ENCODE results near the gene GALK2.
"Not testable (repeated sequence)": the region's sequence is repeated elsewhere in the genome, so short reads cannot be mapped to it uniquely, and the experiment has no call there.

GALK2 gene

GRCh38 chr15:49200347-49200746 is 30.3 kb downstream of the GALK2 start:
- H3K4me3 ChIP-seq (ENCODE audit: low read depth, low read length) = no peak overlapping the region
- no peak for DNase-seq (ENCODE audit: low read depth)

- DNase-seq (ENCODE audit: low read depth) = not testable (repeated sequence)
These were observed 38.1 kb downstream of the GALK2 start for GRCh38 chr15:49208102-49208501.

GRCh38 chr15:49212897-49213296 is 42.9 kb downstream of the GALK2 start:
- no peak overlapping the region for H3K4me3 ChIP-seq (ENCODE audit: low read depth, low read length)
- DNase-seq (ENCODE audit: low read depth) = no peak

More at GRCh38 chr15:49208102-49208501, 38.1 kb downstream of the GALK2 start:
- H3K4me3 ChIP-seq (ENCODE audit: low read depth, low read length) = not testable (repeated sequence)

GRCh38 chr15:49215768-49216739 is 46.0 kb downstream of the GALK2 start:
- DNase-seq (ENCODE audit: low read depth) = no peak
- no peak overlapping the region for H3K4me3 ChIP-seq (ENCODE audit: low read depth, low read length)

GRCh38 chr15:49223536-49224274 is 53.7 kb downstream of the GALK2 start:
- H3K4me3 ChIP-seq (ENCODE audit: low read depth, low read length) = no peak overlapping the region
- no peak for DNase-seq (ENCODE audit: low read depth)

GRCh38 chr15:49225572-49226281 is 55.7 kb downstream of the GALK2 start:
- H3K4me3 ChIP-seq (ENCODE audit: low read depth, low read length) = no peak overlapping the region
- DNase-seq (ENCODE audit: low read depth) = no peak

- H3K4me3 ChIP-seq (ENCODE audit: low read depth, low read length) = no peak overlapping the region
- no peak for DNase-seq (ENCODE audit: low read depth)
These were observed 57.6 kb downstream of the GALK2 start for GRCh38 chr15:49227602-49228001.

- no peak for DNase-seq (ENCODE audit: low read depth)
- H3K4me3 ChIP-seq (ENCODE audit: low read depth, low read length) = no peak overlapping the region
These were observed 59.9 kb downstream of the GALK2 start for GRCh38 chr15:49229922-49230321.

GRCh38 chr15:49232236-49232806 is 62.3 kb downstream of the GALK2 start:
- DNase-seq (ENCODE audit: low read depth) = no peak
- H3K4me3 ChIP-seq (ENCODE audit: low read depth, low read length) = no peak overlapping the region

GRCh38 chr15:49235446-49236124 is 65.5 kb downstream of the GALK2 start:
- DNase-seq (ENCODE audit: low read depth) = peak; percentile 76
- no peak overlapping the region for H3K4me3 ChIP-seq (ENCODE audit: low read depth, low read length)

GRCh38 chr15:49236869-49237268 is 66.8 kb downstream of the GALK2 start:
- H3K4me3 ChIP-seq (ENCODE audit: low read depth, low read length) = no peak overlapping the region
- DNase-seq (ENCODE audit: low read depth) = no peak

- peak; percentile 78 for DNase-seq (ENCODE audit: low read depth)
These were observed 68.3 kb downstream of the GALK2 start for GRCh38 chr15:49238342-49238741.

GRCh38 chr15:49239105-49239504 is 69.1 kb downstream of the GALK2 start:
- DNase-seq (ENCODE audit: low read depth) = no peak
- no peak overlapping the region for H3K4me3 ChIP-seq (ENCODE audit: low read depth, low read length)

More at GRCh38 chr15:49238342-49238741, 68.3 kb downstream of the GALK2 start:
- H3K4me3 ChIP-seq (ENCODE audit: low read depth, low read length) = no peak overlapping the region

GRCh38 chr15:49242820-49243219 is 72.8 kb downstream of the GALK2 start:
- DNase-seq (ENCODE audit: low read depth) = peak; percentile 73
- no peak overlapping the region for H3K4me3 ChIP-seq (ENCODE audit: low read depth, low read length)

GRCh38 chr15:49247556-49248110 is 77.6 kb downstream of the GALK2 start:
- DNase-seq (ENCODE audit: low read depth) = no peak

GRCh38 chr15:49248291-49248690 is 78.2 kb downstream of the GALK2 start:
- DNase-seq (ENCODE audit: low read depth) = no peak
- no peak overlapping the region for H3K4me3 ChIP-seq (ENCODE audit: low read depth, low read length)

More at GRCh38 chr15:49247556-49248110, 77.6 kb downstream of the GALK2 start:
- H3K4me3 ChIP-seq (ENCODE audit: low read depth, low read length) = no peak overlapping the region

GRCh38 chr15:49255966-49256759 is 86.1 kb downstream of the GALK2 start:
- H3K4me3 ChIP-seq (ENCODE audit: low read depth, low read length) = no peak overlapping the region
- DNase-seq (ENCODE audit: low read depth) = no peak

GRCh38 chr15:49265117-49265516 is 95.1 kb downstream of the GALK2 start:
- not testable (repeated sequence) for H3K4me3 ChIP-seq (ENCODE audit: low read depth, low read length); DNase-seq (ENCODE audit: low read depth)

Data from skeletal muscle cell (primary cell).